ENCODE results near the gene SPOPL.
"Not testable (repeated sequence)": the region's sequence is repeated elsewhere in the genome, so short reads cannot be mapped to it uniquely, and the experiment has no call there.

SPOPL gene

GRCh38 chr2:138474100-138474825, 27.3 kb upstream of the SPOPL start:
- H3K9me3 ChIP-seq (ENCODE audit: severe bottlenecking), result no peaks in the 10 kb centered on the region
- H3K36me3 ChIP-seq (ENCODE audit: low read depth), result no peaks in the 10 kb centered on the region
- no peak for ATAC-seq (ENCODE audit: low read depth)
- H3K4me3 ChIP-seq (ENCODE audit: severe bottlenecking), result no peak overlapping the region
- no peak overlapping the region for H3K27ac ChIP-seq (ENCODE audit: poor library complexity, severe bottlenecking)
- no peak for DNase-seq (ENCODE audit: low spot score)
- no peak for TF ChIP-seq CTCF (IDR thresholded peaks at IDR 0.05; ENCODE audit: poor library complexity, severe bottlenecking)
- no peaks in the 10 kb centered on the region for H3K27me3 ChIP-seq (ENCODE audit: insufficient read depth, poor library complexity, severe bottlenecking)
- H3K4me1 ChIP-seq (ENCODE audit: insufficient read depth, poor library complexity, severe bottlenecking), result peaks cover 5% of the 10 kb centered on the region

- DNase-seq (ENCODE audit: low spot score), result no peak
- H3K4me3 ChIP-seq (ENCODE audit: severe bottlenecking), result no peak overlapping the region
- no peak for TF ChIP-seq CTCF (IDR thresholded peaks at IDR 0.05; ENCODE audit: poor library complexity, severe bottlenecking)
- no peak overlapping the region for H3K27ac ChIP-seq (ENCODE audit: poor library complexity, severe bottlenecking)
- H3K27me3 ChIP-seq (ENCODE audit: insufficient read depth, poor library complexity, severe bottlenecking), result no peaks in the 10 kb centered on the region
- peaks cover 5% of the 10 kb centered on the region for H3K4me1 ChIP-seq (ENCODE audit: insufficient read depth, poor library complexity, severe bottlenecking)
- no peaks in the 10 kb centered on the region for H3K9me3 ChIP-seq (ENCODE audit: severe bottlenecking)
- ATAC-seq (ENCODE audit: low read depth), result no peak
- no peaks in the 10 kb centered on the region for H3K36me3 ChIP-seq (ENCODE audit: low read depth)
Observed at GRCh38 chr2:138475277-138475776, 26.2 kb upstream of the SPOPL start.

- peak; percentile 74; the same call in 2 of the 3 replicates for ATAC-seq (ENCODE audit: low read depth)
- H3K4me3 ChIP-seq (ENCODE audit: severe bottlenecking), result no peak overlapping the region
- no peaks in the 10 kb centered on the region for H3K27me3 ChIP-seq (ENCODE audit: insufficient read depth, poor library complexity, severe bottlenecking)
- H3K36me3 ChIP-seq (ENCODE audit: low read depth), result no peaks in the 10 kb centered on the region
- H3K27ac ChIP-seq (ENCODE audit: poor library complexity, severe bottlenecking), result no peak overlapping the region
- TF ChIP-seq CTCF (IDR thresholded peaks at IDR 0.05; ENCODE audit: poor library complexity, severe bottlenecking), result no peak
- peaks cover 5% of the 10 kb centered on the region for H3K4me1 ChIP-seq (ENCODE audit: insufficient read depth, poor library complexity, severe bottlenecking)
- no peak for DNase-seq (ENCODE audit: low spot score)
- H3K9me3 ChIP-seq (ENCODE audit: severe bottlenecking), result no peaks in the 10 kb centered on the region
Observed at GRCh38 chr2:138476186-138476585, 25.4 kb upstream of the SPOPL start.

- Histone ChIP-seq H3K4me1 (ENCODE audit: insufficient read depth, poor library complexity, severe bottlenecking) (peaks cover 5% of the 10 kb centered on the region), H3K9me3 (ENCODE audit: severe bottlenecking) (no peaks in the 10 kb centered on the region), H3K27ac (ENCODE audit: poor library complexity, severe bottlenecking) (no peak overlapping the region), H3K4me3 (ENCODE audit: severe bottlenecking) (no peak overlapping the region), H3K36me3 (ENCODE audit: low read depth) (no peaks in the 10 kb centered on the region), H3K27me3 (ENCODE audit: insufficient read depth, poor library complexity, severe bottlenecking) (no peaks in the 10 kb centered on the region)
- no peak for TF ChIP-seq CTCF (IDR thresholded peaks at IDR 0.05; ENCODE audit: poor library complexity, severe bottlenecking)
- no peak for ATAC-seq (ENCODE audit: low read depth)
- no peak for DNase-seq (ENCODE audit: low spot score)
Observed at GRCh38 chr2:138476940-138477339, 24.6 kb upstream of the SPOPL start.

GRCh38 chr2:138482796-138483195, 18.8 kb upstream of the SPOPL start:
- H3K4me3 ChIP-seq (ENCODE audit: severe bottlenecking); H3K36me3 ChIP-seq (ENCODE audit: low read depth); DNase-seq (ENCODE audit: low spot score); H3K4me1 ChIP-seq (ENCODE audit: insufficient read depth, poor library complexity, severe bottlenecking); ATAC-seq (ENCODE audit: low read depth); H3K9me3 ChIP-seq (ENCODE audit: severe bottlenecking); H3K27me3 ChIP-seq (ENCODE audit: insufficient read depth, poor library complexity, severe bottlenecking); H3K27ac ChIP-seq (ENCODE audit: poor library complexity, severe bottlenecking): not testable (repeated sequence)
